Left ventricle myocardium inferior (tissue), 1 donor: Measurements from ENCODE around the gene MAN1C1. TPM values are rescaled to one million over a fixed set of nuclear protein-coding genes. Genes with fewer than 3 reads are reported as not detected.

Source experiments
- DNase-seq: peaks from one replicate; pipeline ENCODE4 v3.0.0-alpha.2; 2020
- H3K27ac ChIP-seq: fragments of 200-600 bp; replicated peaks from 2 replicates; pipeline ENCODE4 v1.8.0; 2021
- H3K27me3 ChIP-seq: fragments of 200-600 bp; 2 replicates; pipeline ENCODE4 v1.8.0; 2021; ENCODE audit warnings: low read depth
- H3K36me3 ChIP-seq: fragments of 200-600 bp; 2 replicates; pipeline ENCODE4 v1.8.0; 2021
- H3K4me1 ChIP-seq: fragments of 200-600 bp; 2 replicates; pipeline ENCODE4 v1.8.0; 2021
- H3K4me3 ChIP-seq: fragments of 200-600 bp; 2 replicates; pipeline ENCODE4 v1.8.0; 2021; ENCODE audit warnings: mild to moderate bottlenecking, moderate library complexity
- H3K9me3 ChIP-seq: fragments of 200-600 bp; replicated peaks from 2 replicates; pipeline ENCODE4 v1.8.0; 2021
- intact Hi-C: fragments of 100-400 bp; cut with micrococcal nuclease; formaldehyde crosslinking; loops from one replicate; pipeline ENCODE4 v1.11.0; 2022
- total RNA-seq: library from RNA; stranded (reverse); fragmentation: NEBNext Ultra II Directional; extraction: Animal tissue kit (Norgen Biotek cat#: 25700); gene quantifications from one replicate; pipeline ENCODE4 v1.2.1, GENCODE V29; 2021
- TF ChIP-seq, protein P1 (sequence below): fragments of 200-600 bp; IDR thresholded peaks from 2 replicates; pipeline ENCODE4 v1.8.0; 2021; ENCODE audit warnings: antibody characterized with exemption, mild to moderate bottlenecking, borderline replicate concordance
- donor health status: DM: no; HTN: yes; CAD: no; lungs with severe emphysema.

MAN1C1 gene
- total RNA-seq, 1 donor from 2014 or later: 18.0 TPM

DNA sequence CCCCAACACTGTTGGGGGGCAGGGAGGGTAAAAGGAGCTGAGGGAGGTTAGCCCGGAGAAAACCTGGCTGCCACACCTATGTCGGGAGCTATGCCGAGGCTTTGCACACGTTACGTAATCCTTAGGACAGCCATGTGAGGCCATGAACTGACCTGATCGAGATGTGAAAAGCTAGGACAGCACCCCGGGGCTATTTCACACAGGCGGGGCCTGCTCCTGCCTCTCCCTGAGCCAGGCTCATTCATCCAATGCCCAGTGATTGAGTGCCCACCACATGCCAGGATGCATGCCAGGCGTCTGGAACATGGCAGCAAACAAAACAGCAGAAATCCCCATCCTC is 43.0 kb upstream of the MAN1C1 start:
- no peak for DNase-seq
- H3K4me1 ChIP-seq: peaks cover 36% of the 10 kb centered on the region
- no peak overlapping the region for H3K4me3 ChIP-seq
- TF ChIP-seq, protein P1, sequence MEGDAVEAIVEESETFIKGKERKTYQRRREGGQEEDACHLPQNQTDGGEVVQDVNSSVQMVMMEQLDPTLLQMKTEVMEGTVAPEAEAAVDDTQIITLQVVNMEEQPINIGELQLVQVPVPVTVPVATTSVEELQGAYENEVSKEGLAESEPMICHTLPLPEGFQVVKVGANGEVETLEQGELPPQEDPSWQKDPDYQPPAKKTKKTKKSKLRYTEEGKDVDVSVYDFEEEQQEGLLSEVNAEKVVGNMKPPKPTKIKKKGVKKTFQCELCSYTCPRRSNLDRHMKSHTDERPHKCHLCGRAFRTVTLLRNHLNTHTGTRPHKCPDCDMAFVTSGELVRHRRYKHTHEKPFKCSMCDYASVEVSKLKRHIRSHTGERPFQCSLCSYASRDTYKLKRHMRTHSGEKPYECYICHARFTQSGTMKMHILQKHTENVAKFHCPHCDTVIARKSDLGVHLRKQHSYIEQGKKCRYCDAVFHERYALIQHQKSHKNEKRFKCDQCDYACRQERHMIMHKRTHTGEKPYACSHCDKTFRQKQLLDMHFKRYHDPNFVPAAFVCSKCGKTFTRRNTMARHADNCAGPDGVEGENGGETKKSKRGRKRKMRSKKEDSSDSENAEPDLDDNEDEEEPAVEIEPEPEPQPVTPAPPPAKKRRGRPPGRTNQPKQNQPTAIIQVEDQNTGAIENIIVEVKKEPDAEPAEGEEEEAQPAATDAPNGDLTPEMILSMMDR: no peak
- H3K9me3 ChIP-seq: no peaks in the 10 kb centered on the region
- H3K36me3 ChIP-seq: no peaks in the 10 kb centered on the region
- peaks cover 5% of the 10 kb centered on the region for H3K27me3 ChIP-seq
- no peak overlapping the region for H3K27ac ChIP-seq
- intact Hi-C loops: no loop called here

DNA sequence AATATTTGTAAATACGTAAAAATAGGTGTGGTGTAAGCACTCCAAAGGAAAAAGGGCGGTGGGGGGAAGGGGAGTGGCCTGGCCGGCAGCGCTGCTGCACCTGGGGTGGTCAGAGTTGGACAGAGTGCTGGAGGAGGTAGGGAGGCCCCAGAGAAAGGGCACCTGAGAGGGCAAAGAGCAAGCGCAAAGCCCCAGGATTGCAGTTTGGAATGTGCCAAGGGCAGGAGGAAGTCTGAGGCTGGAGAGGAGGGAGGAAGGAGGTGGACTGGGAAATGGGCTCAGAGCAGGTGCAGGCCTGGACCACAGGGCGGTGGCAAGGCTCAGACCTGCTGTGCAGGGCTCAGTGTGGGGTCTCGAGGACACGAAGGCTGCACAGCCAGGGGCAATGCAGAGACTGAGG is 42.6 kb upstream of the MAN1C1 start:
- H3K4me1 ChIP-seq: peaks cover 32% of the 10 kb centered on the region
- H3K9me3 ChIP-seq: no peaks in the 10 kb centered on the region
- intact Hi-C loops: no loop called here
- DNase-seq: no peak
- peaks cover 5% of the 10 kb centered on the region for H3K27me3 ChIP-seq
- no peaks in the 10 kb centered on the region for H3K36me3 ChIP-seq
- H3K4me3 ChIP-seq: no peak overlapping the region
- TF ChIP-seq, protein P1: no peak
- H3K27ac ChIP-seq: no peak overlapping the region

DNA sequence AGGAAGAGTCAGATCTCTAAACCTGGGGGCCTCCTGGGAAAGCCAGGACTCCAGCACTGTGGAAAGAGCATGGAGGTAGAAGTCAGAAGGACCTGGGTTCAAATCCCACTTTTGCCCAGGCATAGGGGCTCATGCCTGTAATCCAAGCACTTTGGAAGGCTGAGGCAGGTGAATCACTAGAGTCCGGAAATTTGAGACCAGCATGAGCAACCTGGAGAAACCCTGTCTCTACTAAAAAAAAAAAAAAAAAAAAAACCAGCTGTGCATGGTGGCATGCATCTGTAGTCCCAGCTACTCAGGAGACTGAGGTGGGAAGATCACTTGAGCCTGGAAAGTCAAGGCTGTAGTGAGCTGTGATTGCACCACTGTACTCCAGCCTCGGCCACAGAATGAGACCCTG is 41.4 kb upstream of the MAN1C1 start:
- H3K9me3 ChIP-seq: no peaks in the 10 kb centered on the region
- TF ChIP-seq, protein P1: no peak
- no peak overlapping the region for H3K4me3 ChIP-seq
- intact Hi-C loops: no loop called here
- no peak overlapping the region for H3K27ac ChIP-seq
- H3K27me3 ChIP-seq: peaks cover 5% of the 10 kb centered on the region
- H3K36me3 ChIP-seq: no peaks in the 10 kb centered on the region
- DNase-seq: no peak
- H3K4me1 ChIP-seq: peaks cover 22% of the 10 kb centered on the region

DNA sequence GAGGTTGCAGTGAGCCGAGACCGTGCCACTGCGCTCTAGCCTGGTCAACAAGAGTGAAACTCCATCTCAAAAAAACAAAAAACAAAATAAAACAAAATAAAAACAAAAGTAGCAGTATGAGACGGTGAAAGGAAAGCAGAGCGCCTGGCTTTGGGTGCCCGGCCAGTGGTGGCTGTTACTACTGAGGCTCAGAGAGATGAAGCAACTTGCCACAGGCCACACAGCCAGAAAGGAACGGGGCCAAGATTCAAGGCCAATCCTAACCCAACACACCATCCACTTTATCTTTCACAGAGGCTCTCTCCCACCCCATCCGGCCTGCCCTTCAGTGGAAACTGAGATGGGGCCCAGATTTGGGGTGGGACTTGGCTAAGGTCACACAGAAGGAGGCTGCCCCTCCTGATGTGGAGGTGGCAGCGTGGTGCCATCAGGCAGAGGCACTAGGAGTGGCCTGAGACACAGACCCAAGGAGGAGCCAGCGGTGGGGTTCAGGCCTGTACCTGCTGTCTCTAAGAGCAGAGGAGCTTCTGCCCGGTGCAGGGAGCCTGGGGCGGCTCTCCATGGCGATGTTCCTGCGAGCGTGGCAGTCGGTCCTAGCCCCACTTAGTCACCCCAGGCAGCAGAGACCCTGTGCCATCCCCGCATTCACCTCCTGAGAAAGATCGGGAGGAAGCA is 40.0 kb upstream of the MAN1C1 start:
- Histone ChIP-seq H3K4me1 (peaks cover 22% of the 10 kb centered on the region), H3K27me3 (peaks cover 5% of the 10 kb centered on the region), H3K4me3 (no peak overlapping the region), H3K36me3 (no peaks in the 10 kb centered on the region), H3K9me3 (no peaks in the 10 kb centered on the region), H3K27ac (no peak overlapping the region)
- no peak for DNase-seq
- intact Hi-C loops: no loop called here
- TF ChIP-seq, protein P1: no peak

DNA sequence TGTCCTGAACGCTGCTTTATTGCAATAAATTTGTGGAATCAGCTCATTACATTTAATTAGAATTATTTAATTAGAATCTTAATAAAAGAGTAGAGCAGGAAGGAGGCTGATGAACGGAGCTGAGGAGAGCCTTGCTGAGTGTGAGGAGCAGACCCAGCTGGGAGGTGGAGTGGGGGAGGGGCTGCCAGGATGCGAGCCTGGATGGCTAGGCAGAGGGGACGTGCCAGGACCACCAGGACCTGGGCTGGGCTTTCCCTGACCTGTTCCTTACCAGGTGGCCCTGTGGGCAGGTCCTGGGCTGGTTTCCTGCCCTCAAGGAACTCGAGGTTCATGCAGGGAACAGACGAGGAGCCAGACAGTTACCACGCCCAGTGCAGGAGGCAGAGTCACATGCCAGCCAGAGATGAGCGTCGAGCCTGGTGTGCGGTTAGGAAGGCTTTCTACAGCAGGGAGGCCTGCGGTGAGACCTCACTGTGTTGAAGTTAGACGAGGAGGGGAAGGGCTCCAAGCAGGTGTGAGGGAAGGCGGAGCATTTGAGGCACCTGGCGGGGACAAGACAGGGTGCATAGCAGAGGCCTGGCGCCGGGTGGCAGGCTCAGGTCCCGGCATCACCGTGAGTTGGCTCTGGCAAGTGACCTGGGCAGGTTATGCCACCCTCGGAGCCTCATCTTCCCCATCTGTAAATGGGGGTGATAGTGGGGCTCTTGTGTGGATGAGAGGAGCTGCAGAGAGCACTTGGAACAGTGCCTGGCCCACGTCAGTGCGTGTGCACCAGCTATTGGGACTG is 39.3 kb upstream of the MAN1C1 start:
- Histone ChIP-seq H3K4me1 (peaks cover 19% of the 10 kb centered on the region), H3K27me3 (peaks cover 5% of the 10 kb centered on the region), H3K9me3 (no peaks in the 10 kb centered on the region), H3K4me3 (no peak overlapping the region), H3K27ac (no peak overlapping the region), H3K36me3 (no peaks in the 10 kb centered on the region)
- TF ChIP-seq, protein P1: no peak
- intact Hi-C loops: no loop called here
- no peak for DNase-seq
